Aortic smooth muscle cell (primary cell): ENCODE data around the gene ARHGAP26. TPM values are rescaled to one million over a fixed set of nuclear protein-coding genes. Genes with fewer than 3 reads are reported as not detected.

Experiments
- total RNA-seq: library from RNA; depleted of rRNA; stranded (reverse); fragments of >200 nt; gene quantifications from 2 replicates; pipeline ENCODE4 v1.2.3, GENCODE V29; 2014

The ARHGAP26 gene
- total RNA-seq, result 3.3 and 3.9 TPM in 2 replicates

DNA sequence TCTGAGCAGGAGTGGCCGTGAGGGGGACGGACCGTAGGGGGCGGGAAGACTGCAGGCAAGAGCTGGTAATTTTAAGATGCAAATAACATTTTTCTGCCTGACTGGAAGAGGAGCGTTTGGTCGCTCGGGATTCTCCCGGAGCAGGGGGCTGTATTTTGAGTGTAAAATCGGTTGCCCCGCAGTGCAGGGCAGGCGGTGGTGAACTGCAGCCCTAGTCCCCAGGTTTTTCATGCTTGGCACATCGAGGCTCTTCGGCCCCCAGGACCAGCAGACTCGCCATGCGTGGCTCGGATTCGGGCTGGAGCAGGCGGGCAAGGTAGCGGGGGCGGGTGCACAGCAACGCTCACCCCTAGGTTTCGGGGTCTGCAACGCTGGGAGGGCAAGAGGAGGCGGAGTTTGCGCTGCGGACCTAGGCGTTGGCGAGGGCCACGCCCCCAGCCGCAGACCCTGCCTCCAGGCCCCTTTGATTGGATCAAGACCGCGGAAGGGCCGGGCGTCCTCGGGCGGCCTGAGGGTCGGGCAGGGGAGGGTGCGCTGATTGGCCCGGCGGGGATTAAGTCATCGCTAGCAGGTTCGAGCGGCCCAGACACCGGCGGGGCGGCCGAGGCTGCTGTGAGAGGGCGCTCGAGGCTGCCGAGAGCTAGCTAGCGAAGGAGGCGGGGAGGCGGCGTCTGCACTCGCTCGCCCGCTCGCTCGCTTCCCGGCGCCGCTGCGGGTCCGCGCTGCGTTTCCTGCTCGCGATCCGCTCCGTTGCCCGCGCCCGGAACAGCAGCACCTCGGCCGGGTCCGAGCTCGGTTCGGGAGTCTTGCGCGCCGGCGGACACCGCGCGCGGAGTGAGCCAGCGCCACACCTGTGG is at the start of gene ARHGAP26:
ARHGAP26 (plus strand) TSS at position 585 of the 857 bp plus-strand sequence. CDS start 385 bp downstream, outside the sequence.

Other genes starting within 250 kb of the ARHGAP26 start
- 8.5 and 12.6 TPM in 2 replicates for gene FGF1, start 84.3 kb upstream of the ARHGAP26 start, total RNA-seq